WI38 (cell line): Measurements from ENCODE around the gene SNAP29.
A peak's percentile ranks its signal among the peaks of the same experiment; 100 is the strongest.
"Not testable (repeated sequence)": the region's sequence is repeated elsewhere in the genome, so short reads cannot be mapped to it uniquely, and the experiment has no call there.

Source experiments
- H3K4me3 ChIP-seq: 2 replicates; pipeline ENCODE4 v1.5.1; 2011; ENCODE audit warnings: low read depth, mild to moderate bottlenecking, control low read depth, low read length
- CTCF ChIP-seq: IDR thresholded peaks from 2 replicates; pipeline ENCODE4 v1.5.1; 2012; ENCODE audit warnings: low read depth, mild to moderate bottlenecking, control low read depth, low read length

SNAP29 gene

GRCh38 chr22:20919718-20920117, 60.9 kb downstream of the SNAP29 start:
- peak overlapping the region; percentile 97 for H3K4me3 ChIP-seq
- TF ChIP-seq CTCF, result no peak

GRCh38 chr22:20920881-20921203, 62.0 kb downstream of the SNAP29 start:
- no peak for TF ChIP-seq CTCF
- peak overlapping the region; percentile 97 for H3K4me3 ChIP-seq

- no peak for TF ChIP-seq CTCF
- no peak overlapping the region for H3K4me3 ChIP-seq
Observed at GRCh38 chr22:20922141-20922751, 63.4 kb downstream of the SNAP29 start.

- TF ChIP-seq CTCF, result no peak
- no peak overlapping the region for H3K4me3 ChIP-seq
Observed at GRCh38 chr22:20926243-20926642, 67.4 kb downstream of the SNAP29 start.

- TF ChIP-seq CTCF, result no peak
- no peak overlapping the region for H3K4me3 ChIP-seq
Observed at GRCh38 chr22:20927940-20928572, 69.2 kb downstream of the SNAP29 start.

GRCh38 chr22:20928573-20928967, 69.8 kb downstream of the SNAP29 start:
- no peak overlapping the region for H3K4me3 ChIP-seq
- no peak for TF ChIP-seq CTCF

GRCh38 chr22:20930004-20930403, 71.2 kb downstream of the SNAP29 start:
- no peak overlapping the region for H3K4me3 ChIP-seq
- no peak for TF ChIP-seq CTCF

GRCh38 chr22:20930435-20930834, 71.6 kb downstream of the SNAP29 start:
- H3K4me3 ChIP-seq, result not testable (repeated sequence)
